ENCODE data around the gene GBX2.

GRCh38 chr2:236136538-236136937 is 31.6 kb downstream of the GBX2 start:
- no peak for TF ChIP-seq CTCF (IDR thresholded peaks at IDR 0.05)
- no peak for TF ChIP-seq ZFX (IDR thresholded peaks at IDR 0.05; ENCODE audit: borderline replicate concordance)

Measured in 22Rv1 (cell line).